Keratinocyte (primary cell): ENCODE measurements around the gene ASB6. TPM values are rescaled to one million over a fixed set of nuclear protein-coding genes. Genes with fewer than 3 reads are reported as not detected.

ENCODE experiments used
- DNase-seq: peaks from one replicate; pipeline ENCODE4 v3.0.0-alpha.2; 2011; ENCODE audit warnings: low read depth, missing footprints, low spot score
- FAIRE-seq: peaks from 2 replicates; lab custom pipeline; 2011; peaks lifted over from hg19 to GRCh38; lab: Jason Lieb, UNC
- H2AFZ ChIP-seq: 2 replicates; pipeline ENCODE4 v1.6.0; 2012; ENCODE audit warnings: low read length, control low read depth, inconsistent platforms; ENCODE audit not compliant: control insufficient read depth
- H3K27ac ChIP-seq: 2 replicates; pipeline ENCODE4 v1.5.1; 2011; ENCODE audit warnings: low read length; ENCODE audit not compliant: control insufficient read depth, insufficient read depth
- H3K27me3 ChIP-seq: 3 replicates; pipeline ENCODE4 v1.6.0; 2011; ENCODE audit warnings: low read length; ENCODE audit not compliant: control insufficient read depth, insufficient read depth; ENCODE audit errors: extremely low read depth
- H3K36me3 ChIP-seq, 2 experiments: 2 replicates in 1 of 2; 3 replicates in 1 of 2; pipeline ENCODE4 v1.5.1; 2011; ENCODE audit warnings: low read length in 2 of 2, mild to moderate bottlenecking in 1 of 2; ENCODE audit not compliant: control insufficient read depth in 2 of 2, insufficient read depth in 2 of 2; ENCODE audit errors: extremely low read depth in 1 of 2
- H3K4me1 ChIP-seq: 3 replicates; pipeline ENCODE4 v1.5.1; 2011; ENCODE audit warnings: low read length; ENCODE audit not compliant: control insufficient read depth, insufficient read depth; ENCODE audit errors: extremely low read depth
- H3K4me2 ChIP-seq: 3 replicates; pipeline ENCODE4 v1.6.0; 2011; ENCODE audit warnings: low read depth, low read length; ENCODE audit not compliant: control insufficient read depth, insufficient read depth; ENCODE audit errors: extremely low read depth
- H3K4me3 ChIP-seq, 3 experiments: fragments of 200-600 bp in 1 of 3; sonication (generic) in 1 of 3; 2 replicates in 2 of 3; 3 replicates in 1 of 3; pipeline ENCODE4 v1.5.1; 2011 to 2016; ENCODE audit warnings: low read length in 3 of 3, mild to moderate bottlenecking in 3 of 3, control low read depth in 2 of 3, inconsistent platforms in 1 of 3, low read depth in 1 of 3, mixed read lengths in 1 of 3, mixed run types in 1 of 3, moderate library complexity in 1 of 3; ENCODE audit not compliant: control insufficient read depth in 2 of 3, insufficient read depth in 2 of 3; ENCODE audit errors: extremely low read depth in 1 of 3
- H3K79me2 ChIP-seq: 2 replicates; pipeline ENCODE4 v1.6.0; 2012; ENCODE audit warnings: low read length; ENCODE audit not compliant: control insufficient read depth, insufficient read depth
- H3K9ac ChIP-seq: 3 replicates; pipeline ENCODE4 v1.6.0; 2011; ENCODE audit warnings: low read length; ENCODE audit not compliant: control insufficient read depth, insufficient read depth; ENCODE audit errors: extremely low read depth
- H3K9me1 ChIP-seq: 3 replicates; pipeline ENCODE4 v1.6.0; 2011; ENCODE audit warnings: low read length; ENCODE audit not compliant: control insufficient read depth, insufficient read depth; ENCODE audit errors: extremely low read depth
- H3K9me3 ChIP-seq: 2 replicates; pipeline ENCODE4 v1.5.1; 2012; ENCODE audit warnings: low read depth, low read length; ENCODE audit not compliant: control insufficient read depth
- H4K20me1 ChIP-seq: 3 replicates; pipeline ENCODE4 v1.6.0; 2011; ENCODE audit warnings: low read length; ENCODE audit not compliant: control insufficient read depth, insufficient read depth; ENCODE audit errors: extremely low read depth
- EZH2 ChIP-seq: IDR thresholded peaks from one replicate; pipeline ENCODE4 v1.6.1; 2012; ENCODE audit warnings: inconsistent platforms, mild to moderate bottlenecking, low read length, moderate library complexity
- dilution Hi-C: fragments of 300-500 bp; cut with MboI; formaldehyde crosslinking; loops from one replicate; pipeline ENCODE4 v1.7.0; 2020; ENCODE audit warnings: low sequenced_read_pairs; ENCODE audit not compliant: extremely low pct_ligation_motif_present
- polyA plus RNA-seq, 5 experiments: library from polyadenylated mRNA; depleted of rRNA in 3 of 5; stranded (reverse) in 3 of 5; stranded (forward) in 1 of 5; unstranded in 1 of 5; fragments of >200 nt; gene quantifications; 1 replicate in 1 of 5; 2 replicates in 3 of 5; 3 replicates in 1 of 5; pipeline versions ENCODE4 v1.2.1 to v1.2.3, GENCODE V29; 2011 to 2012; ENCODE audit warnings: missing spikeins in 2 of 5, low read depth in 1 of 5, low replicate concordance in 1 of 5
- TF ChIP-seq, protein P1 (sequence below), 3 experiments: IDR thresholded peaks in 1 of 3; conservative IDR thresholded peaks in 1 of 3; optimal IDR thresholded peaks in 1 of 3; 2 replicates in 2 of 3; 3 replicates in 1 of 3; pipeline versions ENCODE3 to v1.5.1; 2011; ENCODE audit warnings: low read length in 3 of 3, mild to moderate bottlenecking in 3 of 3, moderate library complexity in 2 of 3, control low read depth in 1 of 3, inconsistent platforms in 1 of 3; ENCODE audit not compliant: insufficient read depth in 2 of 3; ENCODE audit errors: extremely low read depth in 1 of 3

The ASB6 gene
- polyA plus RNA-seq, 1 donor (not counting 4 experiments of a cell fraction or from before 2014, with no cell fraction given): 16.3 TPM

GRCh38 chr9:129639756-129640085 is 2.2 kb downstream of the ASB6 start:
- no peaks in the 10 kb centered on the region for H3K9me1 ChIP-seq
- no peak overlapping the region for H2AFZ ChIP-seq
- peaks cover 18% of the 10 kb centered on the region for H4K20me1 ChIP-seq
- H3K9ac ChIP-seq: peak overlapping the region; percentile 86
- no peaks in the 10 kb centered on the region for H3K27me3 ChIP-seq
- peak overlapping the region; percentile 100 for H3K4me2 ChIP-seq
- TF ChIP-seq, protein P1, sequence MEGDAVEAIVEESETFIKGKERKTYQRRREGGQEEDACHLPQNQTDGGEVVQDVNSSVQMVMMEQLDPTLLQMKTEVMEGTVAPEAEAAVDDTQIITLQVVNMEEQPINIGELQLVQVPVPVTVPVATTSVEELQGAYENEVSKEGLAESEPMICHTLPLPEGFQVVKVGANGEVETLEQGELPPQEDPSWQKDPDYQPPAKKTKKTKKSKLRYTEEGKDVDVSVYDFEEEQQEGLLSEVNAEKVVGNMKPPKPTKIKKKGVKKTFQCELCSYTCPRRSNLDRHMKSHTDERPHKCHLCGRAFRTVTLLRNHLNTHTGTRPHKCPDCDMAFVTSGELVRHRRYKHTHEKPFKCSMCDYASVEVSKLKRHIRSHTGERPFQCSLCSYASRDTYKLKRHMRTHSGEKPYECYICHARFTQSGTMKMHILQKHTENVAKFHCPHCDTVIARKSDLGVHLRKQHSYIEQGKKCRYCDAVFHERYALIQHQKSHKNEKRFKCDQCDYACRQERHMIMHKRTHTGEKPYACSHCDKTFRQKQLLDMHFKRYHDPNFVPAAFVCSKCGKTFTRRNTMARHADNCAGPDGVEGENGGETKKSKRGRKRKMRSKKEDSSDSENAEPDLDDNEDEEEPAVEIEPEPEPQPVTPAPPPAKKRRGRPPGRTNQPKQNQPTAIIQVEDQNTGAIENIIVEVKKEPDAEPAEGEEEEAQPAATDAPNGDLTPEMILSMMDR (optimal IDR thresholded peaks at IDR 0.05 in 1 of 3, IDR thresholded peaks at IDR 0.05 in 1 of 3, conservative IDR thresholded peaks at IDR 0.05 in 1 of 3; ENCODE audit: extremely low read depth in 1 of 3, insufficient read depth in 2 of 3, low read length in 3 of 3): no peak
- TF ChIP-seq EZH2: no peak
- peaks cover 47% of the 10 kb centered on the region for H3K79me2 ChIP-seq
- H3K4me3 ChIP-seq: peak overlapping the region; percentile 89 to 94 (median 90)
- no peaks in the 10 kb centered on the region for H3K9me3 ChIP-seq
- H3K4me1 ChIP-seq: peaks cover 28% of the 10 kb centered on the region
- dilution Hi-C loops: loop anchor here (10.0 kb wide), 1 partner anchor 85 kb away; no protein-coding TSS in a partner anchor
- DNase-seq: no peak
- H3K36me3 ChIP-seq: peaks cover 34 to 41% of the 10 kb centered on the region in 2 experiments
- peak overlapping the region; percentile 52 for H3K27ac ChIP-seq
- no peak for FAIRE-seq

GRCh38 chr9:129639034-129639630 is 2.8 kb downstream of the ASB6 start:
- dilution Hi-C loops: loop anchor here (10.0 kb wide), 1 partner anchor 86 kb away; no protein-coding TSS in a partner anchor
- Histone ChIP-seq H4K20me1 (peaks cover 20% of the 10 kb centered on the region), H3K9me1 (no peaks in the 10 kb centered on the region), H2AFZ (no peak overlapping the region), H3K9ac (no peak overlapping the region), H3K4me3 (no peak overlapping the region), H3K4me1 (peaks cover 23% of the 10 kb centered on the region), H3K9me3 (no peaks in the 10 kb centered on the region), H3K79me2 (peaks cover 51% of the 10 kb centered on the region), H3K27me3 (no peaks in the 10 kb centered on the region), H3K27ac (no peak overlapping the region), H3K36me3 (peaks cover 37 to 44% of the 10 kb centered on the region in 2 experiments), H3K4me2 (no peak overlapping the region)
- FAIRE-seq: no peak
- no peak for TF ChIP-seq EZH2
- TF ChIP-seq, protein P1 (optimal IDR thresholded peaks at IDR 0.05 in 1 of 3, IDR thresholded peaks at IDR 0.05 in 1 of 3, conservative IDR thresholded peaks at IDR 0.05 in 1 of 3; ENCODE audit: extremely low read depth in 1 of 3, insufficient read depth in 2 of 3, low read length in 3 of 3): no peak
- no peak for DNase-seq
